22Rv1 (cell line): Measurements from ENCODE around the gene CPT2.
"Not testable (repeated sequence)": the region's sequence is repeated elsewhere in the genome, so short reads cannot be mapped to it uniquely, and the experiment has no call there.

Experiments used
- CTCF ChIP-seq: fragments of 450-650 bp; IDR thresholded peaks from 2 replicates; pipeline ENCODE4 v1.5.1; 2017; ENCODE audit warnings: mild to moderate bottlenecking
- ZFX ChIP-seq: fragments of 450-650 bp; IDR thresholded peaks from 2 replicates; pipeline ENCODE4 v1.6.1; 2017; ENCODE audit warnings: antibody characterized with exemption, borderline replicate concordance

DNA sequence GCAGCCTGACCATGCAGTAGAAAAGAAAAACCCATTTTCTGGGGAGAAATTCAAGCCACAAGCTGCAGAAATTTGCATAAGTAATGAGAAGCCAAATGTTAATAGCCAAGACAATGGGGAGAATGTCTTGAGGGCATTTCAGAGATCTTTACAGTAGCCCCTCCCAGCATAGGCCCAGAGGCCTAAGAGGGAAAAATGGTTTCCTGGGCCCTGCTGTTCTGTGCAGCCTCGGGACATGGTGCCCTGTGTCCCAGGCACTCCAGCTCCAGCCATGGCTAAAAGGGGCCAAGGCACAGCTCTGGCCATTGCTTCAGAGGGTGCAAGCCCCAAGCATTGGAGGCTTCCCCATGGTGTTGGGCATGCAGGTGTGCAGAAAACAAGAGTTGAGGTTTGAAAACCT lies 8.9 kb downstream of the CPT2 start:
- not testable (repeated sequence) for TF ChIP-seq CTCF, ZFX
